ENCODE data around the gene CAMK2D. TPM values are rescaled to one million over a fixed set of nuclear protein-coding genes. Genes with fewer than 3 reads are reported as not detected.

The CAMK2D gene
- polyA plus RNA-seq, 2 of the 4 experiments (the other 2 are of a cell fraction), result 19.1 to 59.9 TPM

DNA sequence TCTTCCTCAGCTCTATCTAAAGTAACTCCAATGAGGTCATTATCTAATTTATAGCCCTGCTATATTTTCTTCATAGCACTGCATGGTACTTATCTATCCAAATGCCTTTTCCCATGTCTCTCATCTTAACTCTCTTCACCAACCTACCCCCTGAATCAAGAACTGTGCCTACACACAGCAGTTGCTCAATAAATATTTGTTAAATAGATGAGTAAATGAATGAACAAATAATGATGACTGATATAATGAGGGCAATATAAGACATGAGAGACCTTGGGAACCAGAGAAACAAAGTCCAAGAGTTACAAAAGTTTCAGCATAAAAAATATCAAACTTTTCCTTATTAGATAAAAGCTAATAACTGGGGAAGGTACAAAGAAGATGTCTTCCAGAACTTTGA is 19.6 kb downstream of the CAMK2D start:
- Histone ChIP-seq H3K4me2 (no peak overlapping the region), H3K4me1 (peaks cover 5% of the 10 kb centered on the region; the same call in 2 of the 3 replicates), H3K4me3 (no peak overlapping the region), H3K9me3 (no peaks in the 10 kb centered on the region), H3K27ac (no peak overlapping the region)
- POLR2A ChIA-PET, result no interaction called here
- ATAC-seq (no peak), FAIRE-seq (no peak), DNase-seq (ENCODE audit: low read depth in 1 of 2, low spot score in 1 of 2) (no peak)
- CTCF ChIA-PET, result no interaction called here
- TF ChIP-seq, protein P1, sequence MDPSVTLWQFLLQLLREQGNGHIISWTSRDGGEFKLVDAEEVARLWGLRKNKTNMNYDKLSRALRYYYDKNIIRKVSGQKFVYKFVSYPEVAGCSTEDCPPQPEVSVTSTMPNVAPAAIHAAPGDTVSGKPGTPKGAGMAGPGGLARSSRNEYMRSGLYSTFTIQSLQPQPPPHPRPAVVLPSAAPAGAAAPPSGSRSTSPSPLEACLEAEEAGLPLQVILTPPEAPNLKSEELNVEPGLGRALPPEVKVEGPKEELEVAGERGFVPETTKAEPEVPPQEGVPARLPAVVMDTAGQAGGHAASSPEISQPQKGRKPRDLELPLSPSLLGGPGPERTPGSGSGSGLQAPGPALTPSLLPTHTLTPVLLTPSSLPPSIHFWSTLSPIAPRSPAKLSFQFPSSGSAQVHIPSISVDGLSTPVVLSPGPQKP (IDR thresholded peaks at IDR 0.05; ENCODE audit: low read depth, low read length), result no peak
- TF ChIP-seq, protein P2, sequence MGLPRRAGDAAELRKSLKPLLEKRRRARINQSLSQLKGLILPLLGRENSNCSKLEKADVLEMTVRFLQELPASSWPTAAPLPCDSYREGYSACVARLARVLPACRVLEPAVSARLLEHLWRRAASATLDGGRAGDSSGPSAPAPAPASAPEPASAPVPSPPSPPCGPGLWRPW (IDR thresholded peaks at IDR 0.05), result no peak
- TF ChIP-seq FOXS1 (CRISPR knock-in tag; IDR thresholded peaks at IDR 0.05) (no peak), ESRRA (IDR thresholded peaks at IDR 0.05; ENCODE audit: borderline replicate concordance, low read length) (no peak), SREBF2 (IDR thresholded peaks at IDR 0.05) (no peak), TFCP2L1 (CRISPR knock-in tag; IDR thresholded peaks at IDR 0.05) (no peak), HDAC2 (IDR thresholded peaks at IDR 0.05) (no peak), EHF (CRISPR knock-in tag; IDR thresholded peaks at IDR 0.05) (no peak), EHMT2 (IDR thresholded peaks at IDR 0.05; ENCODE audit: low read depth) (no peak), NFE2L2 (conservative IDR thresholded peaks at IDR 0.05; ENCODE audit: low read length) (no peak), KDM1A (IDR thresholded peaks at IDR 0.05; ENCODE audit: low read depth) (no peak), NR3C1 (IDR thresholded peaks at IDR 0.05) (no peak), CBX8 (IDR thresholded peaks at IDR 0.05) (no peak)
- TF ChIP-seq, protein P3, sequence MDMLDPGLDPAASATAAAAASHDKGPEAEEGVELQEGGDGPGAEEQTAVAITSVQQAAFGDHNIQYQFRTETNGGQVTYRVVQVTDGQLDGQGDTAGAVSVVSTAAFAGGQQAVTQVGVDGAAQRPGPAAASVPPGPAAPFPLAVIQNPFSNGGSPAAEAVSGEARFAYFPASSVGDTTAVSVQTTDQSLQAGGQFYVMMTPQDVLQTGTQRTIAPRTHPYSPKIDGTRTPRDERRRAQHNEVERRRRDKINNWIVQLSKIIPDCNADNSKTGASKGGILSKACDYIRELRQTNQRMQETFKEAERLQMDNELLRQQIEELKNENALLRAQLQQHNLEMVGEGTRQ (IDR thresholded peaks at IDR 0.05), result no peak

DNA sequence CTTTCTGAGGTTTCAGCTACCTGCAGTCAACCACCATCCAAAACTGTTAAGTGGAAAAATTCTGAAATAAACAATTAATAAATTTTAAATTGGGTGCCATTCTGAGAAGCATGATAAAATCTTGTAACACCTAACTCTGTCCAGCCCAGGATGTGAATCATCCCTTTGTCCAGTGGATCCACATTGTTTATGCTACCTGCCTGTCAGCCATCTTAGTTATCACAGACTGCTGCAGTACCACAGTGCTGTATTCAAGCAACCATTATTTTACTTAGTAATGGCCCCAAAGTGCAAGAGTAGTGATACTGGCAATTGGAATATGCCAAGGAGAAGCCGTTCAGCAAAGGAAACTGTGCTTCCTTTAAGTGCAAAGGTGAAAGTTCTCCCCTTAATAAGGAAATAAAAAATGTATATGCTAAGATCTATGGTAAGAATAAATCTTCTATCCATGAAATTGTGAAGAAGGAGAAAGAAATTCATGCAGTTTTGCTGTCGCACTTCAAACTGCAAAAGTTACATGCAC is 20.6 kb downstream of the CAMK2D start:
- DNase-seq (ENCODE audit: low read depth in 1 of 2, low spot score in 1 of 2) (no peak), ATAC-seq (no peak), FAIRE-seq (no peak)
- H3K4me3 ChIP-seq, result no peak overlapping the region
- WGBS (ENCODE audit: missing lambda C conversion rate), result 84% methylated on average over 2 of the region's 2 CpGs
- TF ChIP-seq, protein P4, sequence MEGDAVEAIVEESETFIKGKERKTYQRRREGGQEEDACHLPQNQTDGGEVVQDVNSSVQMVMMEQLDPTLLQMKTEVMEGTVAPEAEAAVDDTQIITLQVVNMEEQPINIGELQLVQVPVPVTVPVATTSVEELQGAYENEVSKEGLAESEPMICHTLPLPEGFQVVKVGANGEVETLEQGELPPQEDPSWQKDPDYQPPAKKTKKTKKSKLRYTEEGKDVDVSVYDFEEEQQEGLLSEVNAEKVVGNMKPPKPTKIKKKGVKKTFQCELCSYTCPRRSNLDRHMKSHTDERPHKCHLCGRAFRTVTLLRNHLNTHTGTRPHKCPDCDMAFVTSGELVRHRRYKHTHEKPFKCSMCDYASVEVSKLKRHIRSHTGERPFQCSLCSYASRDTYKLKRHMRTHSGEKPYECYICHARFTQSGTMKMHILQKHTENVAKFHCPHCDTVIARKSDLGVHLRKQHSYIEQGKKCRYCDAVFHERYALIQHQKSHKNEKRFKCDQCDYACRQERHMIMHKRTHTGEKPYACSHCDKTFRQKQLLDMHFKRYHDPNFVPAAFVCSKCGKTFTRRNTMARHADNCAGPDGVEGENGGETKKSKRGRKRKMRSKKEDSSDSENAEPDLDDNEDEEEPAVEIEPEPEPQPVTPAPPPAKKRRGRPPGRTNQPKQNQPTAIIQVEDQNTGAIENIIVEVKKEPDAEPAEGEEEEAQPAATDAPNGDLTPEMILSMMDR (IDR thresholded peaks at IDR 0.05), result no peak
- TF ChIP-seq HOXA7 (CRISPR knock-in tag; IDR thresholded peaks at IDR 0.05), result no peak
- no peak for TF ChIP-seq ZSCAN20 (CRISPR knock-in tag; IDR thresholded peaks at IDR 0.05)
- TF ChIP-seq RNF2 (IDR thresholded peaks at IDR 0.05; ENCODE audit: borderline replicate concordance, low read depth), result no peak
- TF ChIP-seq, protein P5, sequence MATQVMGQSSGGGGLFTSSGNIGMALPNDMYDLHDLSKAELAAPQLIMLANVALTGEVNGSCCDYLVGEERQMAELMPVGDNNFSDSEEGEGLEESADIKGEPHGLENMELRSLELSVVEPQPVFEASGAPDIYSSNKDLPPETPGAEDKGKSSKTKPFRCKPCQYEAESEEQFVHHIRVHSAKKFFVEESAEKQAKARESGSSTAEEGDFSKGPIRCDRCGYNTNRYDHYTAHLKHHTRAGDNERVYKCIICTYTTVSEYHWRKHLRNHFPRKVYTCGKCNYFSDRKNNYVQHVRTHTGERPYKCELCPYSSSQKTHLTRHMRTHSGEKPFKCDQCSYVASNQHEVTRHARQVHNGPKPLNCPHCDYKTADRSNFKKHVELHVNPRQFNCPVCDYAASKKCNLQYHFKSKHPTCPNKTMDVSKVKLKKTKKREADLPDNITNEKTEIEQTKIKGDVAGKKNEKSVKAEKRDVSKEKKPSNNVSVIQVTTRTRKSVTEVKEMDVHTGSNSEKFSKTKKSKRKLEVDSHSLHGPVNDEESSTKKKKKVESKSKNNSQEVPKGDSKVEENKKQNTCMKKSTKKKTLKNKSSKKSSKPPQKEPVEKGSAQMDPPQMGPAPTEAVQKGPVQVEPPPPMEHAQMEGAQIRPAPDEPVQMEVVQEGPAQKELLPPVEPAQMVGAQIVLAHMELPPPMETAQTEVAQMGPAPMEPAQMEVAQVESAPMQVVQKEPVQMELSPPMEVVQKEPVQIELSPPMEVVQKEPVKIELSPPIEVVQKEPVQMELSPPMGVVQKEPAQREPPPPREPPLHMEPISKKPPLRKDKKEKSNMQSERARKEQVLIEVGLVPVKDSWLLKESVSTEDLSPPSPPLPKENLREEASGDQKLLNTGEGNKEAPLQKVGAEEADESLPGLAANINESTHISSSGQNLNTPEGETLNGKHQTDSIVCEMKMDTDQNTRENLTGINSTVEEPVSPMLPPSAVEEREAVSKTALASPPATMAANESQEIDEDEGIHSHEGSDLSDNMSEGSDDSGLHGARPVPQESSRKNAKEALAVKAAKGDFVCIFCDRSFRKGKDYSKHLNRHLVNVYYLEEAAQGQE (IDR thresholded peaks at IDR 0.05), result no peak
- TF ChIP-seq RARB (CRISPR knock-in tag; IDR thresholded peaks at IDR 0.05), result no peak
- TF ChIP-seq, protein P6, sequence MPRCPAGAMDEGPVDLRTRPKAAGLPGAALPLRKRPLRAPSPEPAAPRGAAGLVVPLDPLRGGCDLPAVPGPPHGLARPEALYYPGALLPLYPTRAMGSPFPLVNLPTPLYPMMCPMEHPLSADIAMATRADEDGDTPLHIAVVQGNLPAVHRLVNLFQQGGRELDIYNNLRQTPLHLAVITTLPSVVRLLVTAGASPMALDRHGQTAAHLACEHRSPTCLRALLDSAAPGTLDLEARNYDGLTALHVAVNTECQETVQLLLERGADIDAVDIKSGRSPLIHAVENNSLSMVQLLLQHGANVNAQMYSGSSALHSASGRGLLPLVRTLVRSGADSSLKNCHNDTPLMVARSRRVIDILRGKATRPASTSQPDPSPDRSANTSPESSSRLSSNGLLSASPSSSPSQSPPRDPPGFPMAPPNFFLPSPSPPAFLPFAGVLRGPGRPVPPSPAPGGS (IDR thresholded peaks at IDR 0.05), result no peak
- no peak for TF ChIP-seq EHF (CRISPR knock-in tag; IDR thresholded peaks at IDR 0.05)
- TF ChIP-seq PHF8 (IDR thresholded peaks at IDR 0.05; ENCODE audit: borderline replicate concordance, low read depth), result no peak
- TF ChIP-seq, protein P7, sequence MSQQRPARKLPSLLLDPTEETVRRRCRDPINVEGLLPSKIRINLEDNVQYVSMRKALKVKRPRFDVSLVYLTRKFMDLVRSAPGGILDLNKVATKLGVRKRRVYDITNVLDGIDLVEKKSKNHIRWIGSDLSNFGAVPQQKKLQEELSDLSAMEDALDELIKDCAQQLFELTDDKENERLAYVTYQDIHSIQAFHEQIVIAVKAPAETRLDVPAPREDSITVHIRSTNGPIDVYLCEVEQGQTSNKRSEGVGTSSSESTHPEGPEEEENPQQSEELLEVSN (IDR thresholded peaks at IDR 0.05; ENCODE audit: borderline replicate concordance, low read depth), result no peak
- peaks cover 5% of the 10 kb centered on the region; the same call in 2 of the 3 replicates for H3K4me1 ChIP-seq
- CTCF ChIA-PET, result no interaction called here
- H3K4me2 ChIP-seq, result no peak overlapping the region
- no peak overlapping the region for H3K27ac ChIP-seq
- POLR2A ChIA-PET, result no interaction called here
- no peaks in the 10 kb centered on the region for H3K9me3 ChIP-seq

Measured in A549 (cell line).